Endothelial cell of umbilical vein (primary cell): Measurements from ENCODE around the gene SRGAP3. TPM values are rescaled to one million over a fixed set of nuclear protein-coding genes. Genes with fewer than 3 reads are reported as not detected.

Source experiments
- BruUV-seq: library from RNA; stranded (reverse); fragments of 400-500 nt; replicated peaks from 2 replicates; lab custom pipeline; 2021; lab: Mats Ljungman, UMichigan
- CTCF ChIA-PET: fragments of 300-600, 350-600 bp; sonication (Branson Sonifier 250); formaldehyde crosslinking; loops from one replicate; lab custom pipeline; 2021; ENCODE audit warnings: antibody characterized with exemption, inconsistent platforms; lab: Charles Lee
- POLR2A ChIA-PET: fragments of 300-600, 350-600 bp; sonication (Branson Sonifier 250); formaldehyde crosslinking; loops from one replicate; lab custom pipeline; 2021; ENCODE audit warnings: antibody characterized with exemption, inconsistent platforms; lab: Charles Lee
- DNase-seq: peaks from one replicate; pipeline ENCODE4 v3.0.0-alpha.2; 2011; ENCODE audit warnings: low read depth, low spot score
- FAIRE-seq: peaks from 2 replicates; lab custom pipeline; 2011; peaks lifted over from hg19 to GRCh38; lab: Jason Lieb, UNC
- H2AFZ ChIP-seq: 2 replicates; pipeline ENCODE4 v1.6.0; 2012; ENCODE audit warnings: low read depth, low read length, control low read depth, inconsistent platforms
- H3K27ac ChIP-seq: 2 replicates; pipeline ENCODE4 v1.5.1; 2011; ENCODE audit warnings: low read depth, mild to moderate bottlenecking, control low read depth, low read length, moderate library complexity; ENCODE audit not compliant: insufficient read depth
- H3K27me3 ChIP-seq, 2 experiments: 2 replicates each; pipeline versions ENCODE4 v1.6.0 to v1.6.1; 2011; ENCODE audit warnings: low read length in 2 of 2, mixed read lengths in 1 of 2; ENCODE audit not compliant: control insufficient read depth in 2 of 2, insufficient read depth in 2 of 2
- H3K36me3 ChIP-seq, 2 experiments: 2 replicates in 1 of 2; 3 replicates in 1 of 2; pipeline ENCODE4 v1.5.1; 2011; ENCODE audit warnings: low read length in 2 of 2, mild to moderate bottlenecking in 1 of 2, moderate library complexity in 1 of 2; ENCODE audit not compliant: control insufficient read depth in 2 of 2, insufficient read depth in 2 of 2; ENCODE audit errors: extremely low read depth in 1 of 2
- H3K4me1 ChIP-seq: 3 replicates; pipeline ENCODE4 v1.5.1; 2011; ENCODE audit warnings: mild to moderate bottlenecking, low read length; ENCODE audit not compliant: control insufficient read depth, insufficient read depth; ENCODE audit errors: extremely low read depth
- H3K4me2 ChIP-seq: 2 replicates; pipeline ENCODE4 v1.6.1; 2011; ENCODE audit warnings: low read length, control low read depth, mixed read lengths; ENCODE audit not compliant: insufficient read depth
- H3K4me3 ChIP-seq, 3 experiments: fragments of 200-600 bp in 1 of 3; sonication (generic), shearing (Covaris generic) in 1 of 3; replicated peaks in 1 of 3; 2 replicates each; pipeline ENCODE4 v1.5.1; 2011 to 2016; ENCODE audit warnings: control low read depth in 3 of 3, low read length in 3 of 3, mild to moderate bottlenecking in 2 of 3, inconsistent platforms in 1 of 3, low read depth in 1 of 3, moderate library complexity in 1 of 3; ENCODE audit not compliant: insufficient read depth in 1 of 3
- H3K79me2 ChIP-seq: 2 replicates; pipeline ENCODE4 v1.6.0; 2012; ENCODE audit warnings: low read length, inconsistent platforms; ENCODE audit not compliant: control insufficient read depth, insufficient read depth
- H3K9ac ChIP-seq: replicated peaks from 2 replicates; pipeline ENCODE3; 2011; ENCODE audit warnings: low read length, control low read depth; ENCODE audit not compliant: insufficient read depth; ENCODE audit errors: extremely low read depth
- H3K9me1 ChIP-seq: replicated peaks from 3 replicates; pipeline ENCODE4 v1.6.0; 2011; ENCODE audit warnings: mild to moderate bottlenecking, low read length; ENCODE audit not compliant: control insufficient read depth, insufficient read depth; ENCODE audit errors: extremely low read depth
- H3K9me3 ChIP-seq: replicated peaks from 2 replicates; pipeline ENCODE4 v1.5.1; 2012; ENCODE audit warnings: low read length, inconsistent platforms; ENCODE audit not compliant: control insufficient read depth, insufficient read depth
- H4K20me1 ChIP-seq: replicated peaks from 2 replicates; pipeline ENCODE3; 2011; ENCODE audit warnings: mild to moderate bottlenecking, low read length; ENCODE audit not compliant: control insufficient read depth, insufficient read depth; ENCODE audit errors: extremely low read depth
- CTCF ChIP-seq, 2 donors: IDR thresholded peaks; 1 replicate in 1 of 2; 2 replicates in 1 of 2; pipeline ENCODE4 v1.5.1; 2011; ENCODE audit warnings: low read length in 2 of 2, mild to moderate bottlenecking in 2 of 2, moderate library complexity in 2 of 2, control low read depth in 1 of 2, inconsistent platforms in 1 of 2, low read depth in 1 of 2; ENCODE audit not compliant: insufficient read depth in 1 of 2; ENCODE audit errors: extremely low read depth in 1 of 2
- EZH2 ChIP-seq: IDR thresholded peaks from 2 replicates; pipeline ENCODE4 v1.6.1; 2012; ENCODE audit warnings: borderline replicate concordance, low read depth, mild to moderate bottlenecking, moderate library complexity, low read length, inconsistent platforms; ENCODE audit not compliant: severe bottlenecking
- FOS ChIP-seq: IDR thresholded peaks from 2 replicates; pipeline ENCODE4 v1.6.1; 2011; ENCODE audit warnings: mild to moderate bottlenecking, low read length, moderate library complexity, borderline replicate concordance; ENCODE audit not compliant: insufficient read depth
- GATA2 ChIP-seq: IDR thresholded peaks from 2 replicates; pipeline ENCODE4 v1.7.0; 2011; ENCODE audit warnings: low read depth, mild to moderate bottlenecking, moderate library complexity, mixed read lengths, low read length; ENCODE audit not compliant: insufficient read length, insufficient read depth
- JUN ChIP-seq: IDR thresholded peaks from 2 replicates; pipeline ENCODE4 v1.6.1; 2011; ENCODE audit warnings: borderline replicate concordance, low read depth; ENCODE audit not compliant: insufficient read length, insufficient read depth
- MAX ChIP-seq: IDR thresholded peaks from 2 replicates; pipeline ENCODE4 v1.6.1; 2011; ENCODE audit not compliant: insufficient read depth, insufficient read length
- MYC ChIP-seq: IDR thresholded peaks from one replicate; pipeline ENCODE4 v1.6.1; 2011; ENCODE audit warnings: mild to moderate bottlenecking, low read depth, low read length
- POLR2A ChIP-seq: IDR thresholded peaks from 2 replicates; pipeline ENCODE4 v1.6.1; 2012; ENCODE audit warnings: low read depth, mild to moderate bottlenecking, control low read depth, low read length
- POLR2AphosphoS5 ChIP-seq: IDR thresholded peaks from 2 replicates; pipeline ENCODE4 v1.6.1; 2012; ENCODE audit warnings: low read depth, mild to moderate bottlenecking, control low read depth, low read length, moderate library complexity; ENCODE audit not compliant: insufficient read depth
- dilution Hi-C: fragments of 300-500 bp; cut with MboI; formaldehyde crosslinking; loops from one replicate; pipeline ENCODE4 v1.15.0; 2019; ENCODE audit warnings: low sequenced_read_pairs; ENCODE audit not compliant: extremely low pct_ligation_motif_present
- intact Hi-C: fragments of 100-400 bp; cut with micrococcal nuclease; formaldehyde crosslinking; loops from one replicate; pipeline ENCODE4 v1.10.0; 2022
- polyA plus RNA-seq, 4 experiments: library from polyadenylated mRNA; depleted of rRNA in 3 of 4; stranded (reverse) in 3 of 4; unstranded in 1 of 4; fragments of >200 nt; gene quantifications; 2 replicates each; pipeline versions ENCODE4 v1.2.1 to v1.2.3, GENCODE V29; 2011 to 2012; ENCODE audit warnings: missing spikeins in 1 of 4
- total RNA-seq: library from RNA; stranded (reverse); gene quantifications from 2 replicates; pipeline ENCODE4 v1.2.3, GENCODE V29; 2021

SRGAP3 gene
- total and polyA plus RNA-seq, 2 donors (not counting 3 experiments of a cell fraction or from before 2014, with no cell fraction given) = 0.06 TPM; not detected in 1

DNA sequence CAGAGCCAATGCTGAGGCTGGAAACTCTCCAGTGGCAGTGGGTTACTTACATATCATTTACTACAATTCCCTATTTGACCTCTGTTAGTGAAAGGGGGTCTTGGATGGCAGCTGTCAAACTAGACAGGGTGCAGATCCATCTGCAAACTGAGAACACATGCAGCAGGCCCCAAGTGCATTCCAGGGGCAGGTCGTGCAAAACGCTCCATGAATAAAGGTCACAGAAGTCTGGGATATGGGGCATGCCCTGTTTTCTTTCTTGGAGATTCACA is 261.1 kb downstream of the SRGAP3 start:
- no peak for DNase-seq
- TF ChIP-seq JUN = no peak
- TF ChIP-seq MAX = no peak
- no peak for TF ChIP-seq EZH2
- TF ChIP-seq GATA2 = no peak
- no peak for TF ChIP-seq FOS
- TF ChIP-seq POLR2A = no peak
- no peak for TF ChIP-seq POLR2AphosphoS5
- no peak for TF ChIP-seq MYC
- TF ChIP-seq CTCF (IDR thresholded peaks at IDR 0.05; ENCODE audit: extremely low read depth in 1 of 2, insufficient read depth in 1 of 2, low read depth in 1 of 2, low read length in 2 of 2) = no peak
- no peaks in the 10 kb centered on the region for H3K4me1 ChIP-seq
- ChIA-PET CTCF (interaction anchor here (0.6 to 5.1 kb wide), 30 partner anchors 9 to 330 kb away, joined by 3 to 86 read pairs (median 6); partner anchors contain the start of gene SRGAP3), POLR2A (interaction anchor here (1.1 kb wide), 1 partner anchor 314 kb away, joined by 3 read pairs; no protein-coding TSS in a partner anchor)
- H3K27me3 ChIP-seq = no peaks in the 10 kb centered on the region
- H2AFZ ChIP-seq = no peak overlapping the region
- no TSS peak for BruUV-seq
- no peaks in the 10 kb centered on the region for H3K36me3 ChIP-seq
- intact Hi-C loops (loop anchor here (1.0 kb wide), 3 partner anchors 17 to 314 kb away; no protein-coding TSS in a partner anchor), dilution Hi-C loops (no loop called here)
- H4K20me1 ChIP-seq = no peaks in the 10 kb centered on the region
- FAIRE-seq = no peak
- H3K4me2 ChIP-seq = no peak overlapping the region
- no peaks in the 10 kb centered on the region for H3K9me1 ChIP-seq
- no peak overlapping the region for H3K27ac ChIP-seq
- no peaks in the 10 kb centered on the region for H3K9me3 ChIP-seq
- H3K9ac ChIP-seq = no peak overlapping the region
- no peaks in the 10 kb centered on the region for H3K79me2 ChIP-seq
- H3K4me3 ChIP-seq = no peak overlapping the region
